ENCODE measurements around the gene PBX2. TPM values are rescaled to one million over a fixed set of nuclear protein-coding genes. Genes with fewer than 3 reads are reported as not detected.

PBX2 gene
- total and polyA plus RNA-seq, 10 of the 15 experiments (the other 5 are each of a cell fraction or from before 2014, with no cell fraction given) = 0.84 to 66.5 (median 20.6) TPM

GRCh38 chr6:32223258-32224235 is 33.5 kb upstream of the PBX2 start, which contains the start of gene NOTCH4 (continued):
- TF ChIP-seq PBX3 (IDR thresholded peaks at IDR 0.05; ENCODE audit: insufficient replicate concordance, low read depth, low read length) (no peak), SMAD5 (IDR thresholded peaks at IDR 0.05; ENCODE audit: low read depth) (no peak), MTA2 (IDR thresholded peaks at IDR 0.05; ENCODE audit: low read depth) (no peak), BRCA1 (IDR thresholded peaks at IDR 0.05; ENCODE audit: low read depth, low read length) (no peak), NBN (IDR thresholded peaks at IDR 0.05) (no peak), SMARCA5 (IDR thresholded peaks at IDR 0.05) (no peak), ZNF592 (IDR thresholded peaks at IDR 0.05) (no peak), FOXK2 (IDR thresholded peaks at IDR 0.05) (no peak), ZNF217 (IDR thresholded peaks at IDR 0.05) (no peak)
- TF ChIP-seq, protein P1, sequence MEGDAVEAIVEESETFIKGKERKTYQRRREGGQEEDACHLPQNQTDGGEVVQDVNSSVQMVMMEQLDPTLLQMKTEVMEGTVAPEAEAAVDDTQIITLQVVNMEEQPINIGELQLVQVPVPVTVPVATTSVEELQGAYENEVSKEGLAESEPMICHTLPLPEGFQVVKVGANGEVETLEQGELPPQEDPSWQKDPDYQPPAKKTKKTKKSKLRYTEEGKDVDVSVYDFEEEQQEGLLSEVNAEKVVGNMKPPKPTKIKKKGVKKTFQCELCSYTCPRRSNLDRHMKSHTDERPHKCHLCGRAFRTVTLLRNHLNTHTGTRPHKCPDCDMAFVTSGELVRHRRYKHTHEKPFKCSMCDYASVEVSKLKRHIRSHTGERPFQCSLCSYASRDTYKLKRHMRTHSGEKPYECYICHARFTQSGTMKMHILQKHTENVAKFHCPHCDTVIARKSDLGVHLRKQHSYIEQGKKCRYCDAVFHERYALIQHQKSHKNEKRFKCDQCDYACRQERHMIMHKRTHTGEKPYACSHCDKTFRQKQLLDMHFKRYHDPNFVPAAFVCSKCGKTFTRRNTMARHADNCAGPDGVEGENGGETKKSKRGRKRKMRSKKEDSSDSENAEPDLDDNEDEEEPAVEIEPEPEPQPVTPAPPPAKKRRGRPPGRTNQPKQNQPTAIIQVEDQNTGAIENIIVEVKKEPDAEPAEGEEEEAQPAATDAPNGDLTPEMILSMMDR (IDR thresholded peaks at IDR 0.05 in 2 of 3, conservative IDR thresholded peaks at IDR 0.05 in 1 of 3; ENCODE audit: control insufficient read depth in 2 of 3, extremely low read depth in 1 of 3, insufficient read depth in 1 of 3, low read depth in 3 of 3, low read length in 3 of 3) = no peak
